Neural progenitor cell (in vitro differentiated cells): ENCODE results near the gene MAD2L2. TPM values are rescaled to one million over a fixed set of nuclear protein-coding genes. Genes with fewer than 3 reads are reported as not detected.
A peak's percentile ranks its signal among the peaks of the same experiment; 100 is the strongest.

Experiments used
- DNase-seq: peaks from one replicate; pipeline ENCODE4 v3.0.0-alpha.2; 2016; ENCODE audit warnings: low spot score
- H2AFZ ChIP-seq: fragments of 200-600 bp; sonication (generic); replicated peaks from 2 replicates; pipeline ENCODE4 v1.6.1; 2016; ENCODE audit warnings: antibody characterized with exemption
- H3F3A ChIP-seq: fragments of 200-600 bp; sonication (generic); 2 replicates; pipeline ENCODE4 v1.6.1; 2016; ENCODE audit warnings: antibody characterized with exemption, low read depth
- H3K27ac ChIP-seq: fragments of 200-600 bp; sonication (generic); 2 replicates; pipeline ENCODE4 v1.5.1; 2016; ENCODE audit warnings: mild to moderate bottlenecking
- H3K27me3 ChIP-seq: fragments of 200-600 bp; sonication (generic); 2 replicates; pipeline ENCODE4 v1.6.1; 2016; ENCODE audit warnings: mild to moderate bottlenecking, moderate library complexity
- H3K36me3 ChIP-seq: fragments of 200-600 bp; sonication (generic); 2 replicates; pipeline ENCODE4 v1.5.1; 2016
- H3K4me1 ChIP-seq: fragments of 200-600 bp; sonication (generic); 2 replicates; pipeline ENCODE4 v1.6.1; 2016; ENCODE audit warnings: mixed run types
- H3K4me2 ChIP-seq: fragments of 200-600 bp; sonication (generic); 2 replicates; pipeline ENCODE4 v1.6.1; 2016
- H3K4me3 ChIP-seq: fragments of 200-600 bp; sonication (generic); 2 replicates; pipeline ENCODE4 v1.5.1; 2016
- H3K79me2 ChIP-seq: fragments of 200-600 bp; sonication (generic); 2 replicates; pipeline ENCODE4 v1.6.1; 2016; ENCODE audit warnings: low read depth
- H3K9ac ChIP-seq: fragments of 200-600 bp; sonication (generic); 2 replicates; pipeline ENCODE4 v1.6.1; 2016
- H3K9me3 ChIP-seq: fragments of 200-600 bp; sonication (generic); 2 replicates; pipeline ENCODE4 v1.5.1; 2016; ENCODE audit warnings: low read depth
- H4K20me1 ChIP-seq: fragments of 200-600 bp; sonication (generic); 2 replicates; pipeline ENCODE4 v1.6.1; 2016; ENCODE audit warnings: low read depth
- H3K27ac Mint-ChIP-seq: 3 replicates; pipeline ENCODE4 v1.8.0; 2021; ENCODE audit warnings: mixed read lengths
- H3K27me3 Mint-ChIP-seq: 2 replicates; pipeline ENCODE4 v1.8.0; 2022; ENCODE audit warnings: low read depth, mild to moderate bottlenecking, inconsistent platforms, moderate library complexity, mixed read lengths; ENCODE audit not compliant: insufficient read depth
- H3K36me3 Mint-ChIP-seq: 3 replicates; pipeline ENCODE4 v1.8.0; 2021; ENCODE audit warnings: mixed read lengths
- H3K4me1 Mint-ChIP-seq: 3 replicates; pipeline ENCODE4 v1.8.0; 2021; ENCODE audit warnings: mixed read lengths
- H3K4me3 Mint-ChIP-seq: 3 replicates; pipeline ENCODE4 v1.8.0; 2021; ENCODE audit warnings: mild to moderate bottlenecking, moderate library complexity, mixed read lengths
- H3K9me3 Mint-ChIP-seq: 3 replicates; pipeline ENCODE4 v1.8.0; 2020; ENCODE audit warnings: mixed read lengths
- EZH2 ChIP-seq: fragments of 200-600 bp; sonication (generic); IDR thresholded peaks from 2 replicates; pipeline ENCODE4 v1.6.1; 2017; ENCODE audit warnings: antibody characterized with exemption, mild to moderate bottlenecking, moderate library complexity
- EZH2phosphoT487 ChIP-seq: fragments of 200-600 bp; sonication (generic); IDR thresholded peaks from 2 replicates; pipeline ENCODE4 v1.6.1; 2017; ENCODE audit warnings: antibody characterized with exemption
- total RNA-seq: library from RNA; depleted of rRNA; stranded (reverse); fragments of >200 nt; gene quantifications from 2 replicates; pipeline ENCODE4 v1.2.3, GENCODE V29; 2015; ENCODE audit warnings: low replicate concordance
- TF ChIP-seq, protein P1 (sequence below): fragments of 200-600 bp; sonication (generic); IDR thresholded peaks from 2 replicates; pipeline ENCODE4 v1.5.1; 2017; ENCODE audit warnings: antibody characterized with exemption, mild to moderate bottlenecking

MAD2L2 gene
- total RNA-seq, 1 donor from 2014 or later: 108 TPM

- peak overlapping the region; percentile 83 for H3K4me3 ChIP-seq
- TF ChIP-seq EZH2 (no peak), EZH2phosphoT487 (no peak)
- TF ChIP-seq, protein P1, sequence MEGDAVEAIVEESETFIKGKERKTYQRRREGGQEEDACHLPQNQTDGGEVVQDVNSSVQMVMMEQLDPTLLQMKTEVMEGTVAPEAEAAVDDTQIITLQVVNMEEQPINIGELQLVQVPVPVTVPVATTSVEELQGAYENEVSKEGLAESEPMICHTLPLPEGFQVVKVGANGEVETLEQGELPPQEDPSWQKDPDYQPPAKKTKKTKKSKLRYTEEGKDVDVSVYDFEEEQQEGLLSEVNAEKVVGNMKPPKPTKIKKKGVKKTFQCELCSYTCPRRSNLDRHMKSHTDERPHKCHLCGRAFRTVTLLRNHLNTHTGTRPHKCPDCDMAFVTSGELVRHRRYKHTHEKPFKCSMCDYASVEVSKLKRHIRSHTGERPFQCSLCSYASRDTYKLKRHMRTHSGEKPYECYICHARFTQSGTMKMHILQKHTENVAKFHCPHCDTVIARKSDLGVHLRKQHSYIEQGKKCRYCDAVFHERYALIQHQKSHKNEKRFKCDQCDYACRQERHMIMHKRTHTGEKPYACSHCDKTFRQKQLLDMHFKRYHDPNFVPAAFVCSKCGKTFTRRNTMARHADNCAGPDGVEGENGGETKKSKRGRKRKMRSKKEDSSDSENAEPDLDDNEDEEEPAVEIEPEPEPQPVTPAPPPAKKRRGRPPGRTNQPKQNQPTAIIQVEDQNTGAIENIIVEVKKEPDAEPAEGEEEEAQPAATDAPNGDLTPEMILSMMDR: peak; percentile 5
- no peaks in the 10 kb centered on the region for H3K36me3 ChIP-seq
- DNase-seq: peak; percentile 28
- peaks cover 2% of the 10 kb centered on the region for H3K9me3 Mint-ChIP-seq
- H3K4me1 Mint-ChIP-seq: peaks cover 12% of the 10 kb centered on the region
- H3K36me3 Mint-ChIP-seq: no peaks in the 10 kb centered on the region
- no peak overlapping the region for H3K27ac ChIP-seq
- peak overlapping the region; percentile 94 for H3K4me2 ChIP-seq
- H3K9ac ChIP-seq: no peak overlapping the region
- H3K79me2 ChIP-seq: no peaks in the 10 kb centered on the region
- H3K27me3 ChIP-seq: peaks cover 55% of the 10 kb centered on the region
- H3K4me1 ChIP-seq: peaks cover 7% of the 10 kb centered on the region
- peaks cover 4% of the 10 kb centered on the region for H4K20me1 ChIP-seq
- H3K4me3 Mint-ChIP-seq: peak overlapping the region; percentile 87
- no peaks in the 10 kb centered on the region for H3K9me3 ChIP-seq
- H3K27me3 Mint-ChIP-seq: peaks cover 27% of the 10 kb centered on the region
- H3F3A ChIP-seq: peaks cover 30% of the 10 kb centered on the region
- H3K27ac Mint-ChIP-seq: no peak overlapping the region
- peak overlapping the region; percentile 44 for H2AFZ ChIP-seq
Measured at GRCh38 chr1:11654939-11655808, 25.8 kb downstream of the MAD2L2 start.

GRCh38 chr1:11654137-11654938 lies 26.6 kb downstream of the MAD2L2 start, which contains the start of the genes FBXO2 and FBXO44:
Gene FBXO2 (minus strand): TSS chr1:11654429. CDS start chr1:11654340, 89 bp downstream.
Gene FBXO44 (plus strand): TSS chr1:11654877. CDS start chr1:11655836, 959 bp downstream.
- DNase-seq: peak; percentile 83
- H3K27me3 ChIP-seq: peaks cover 63% of the 10 kb centered on the region

DNA sequence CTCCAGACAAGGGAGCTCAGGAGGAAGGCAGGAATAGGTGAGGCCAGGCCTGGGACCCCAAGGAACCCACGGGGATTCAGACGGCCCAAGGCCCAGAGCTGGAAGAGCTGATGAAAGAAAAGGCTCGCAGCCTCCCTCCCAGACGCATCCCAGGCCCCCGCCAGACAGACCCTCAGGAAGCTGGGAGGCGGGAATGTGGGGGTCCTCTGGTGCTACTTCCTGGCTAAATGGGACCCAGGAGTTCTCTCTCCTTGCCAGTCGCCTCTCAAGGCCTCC lies 27.1 kb downstream of the MAD2L2 start:
- peaks cover 42% of the 10 kb centered on the region for H3F3A ChIP-seq
- H3K27ac Mint-ChIP-seq: no peak overlapping the region
- peak overlapping the region; percentile 79 for H3K4me3 Mint-ChIP-seq
- peaks cover 69% of the 10 kb centered on the region for H3K27me3 ChIP-seq
- H3K4me3 ChIP-seq: peak overlapping the region; percentile 83
- no peaks in the 10 kb centered on the region for H3K36me3 ChIP-seq
- peak overlapping the region; percentile 94 for H3K4me2 ChIP-seq
- H3K9me3 ChIP-seq: no peaks in the 10 kb centered on the region
- no peak overlapping the region for H3K27ac ChIP-seq
- peaks cover 15% of the 10 kb centered on the region for H3K4me1 Mint-ChIP-seq
- DNase-seq: no peak
- no peaks in the 10 kb centered on the region for H3K79me2 ChIP-seq
- peak overlapping the region; percentile 73 for H2AFZ ChIP-seq
- no peaks in the 10 kb centered on the region for H3K36me3 Mint-ChIP-seq
- H3K27me3 Mint-ChIP-seq: peaks cover 39% of the 10 kb centered on the region
- H4K20me1 ChIP-seq: peaks cover 16% of the 10 kb centered on the region
- H3K9me3 Mint-ChIP-seq: peaks cover 2% of the 10 kb centered on the region
- H3K4me1 ChIP-seq: peaks cover 7% of the 10 kb centered on the region
- TF ChIP-seq, protein P1: no peak
- TF ChIP-seq EZH2phosphoT487 (no peak), EZH2 (no peak)
- H3K9ac ChIP-seq: no peak overlapping the region

More at GRCh38 chr1:11654137-11654938, 26.6 kb downstream of the MAD2L2 start, which contains the start of the genes FBXO2 and FBXO44:
- H3F3A ChIP-seq: peaks cover 36% of the 10 kb centered on the region
- no peak for TF ChIP-seq EZH2
- no peak for TF ChIP-seq EZH2phosphoT487
- TF ChIP-seq, protein P1: no peak
- no peak within 1 kb of the TSS for H3K9ac ChIP-seq
- H3K4me3 ChIP-seq: peak within 1 kb of the TSS; percentile 83
- peak within 1 kb of the TSS; percentile 87 for H3K4me3 Mint-ChIP-seq
- H4K20me1 ChIP-seq: peaks cover 11% of the 10 kb centered on the region
- no peak within 1 kb of the TSS for H3K27ac ChIP-seq
- peaks cover 34% of the 10 kb centered on the region for H3K27me3 Mint-ChIP-seq
- H3K36me3 Mint-ChIP-seq: no peaks in the 10 kb centered on the region
- H3K27ac Mint-ChIP-seq: no peak within 1 kb of the TSS
- peak within 1 kb of the TSS; percentile 73 for H2AFZ ChIP-seq
- peaks cover 2% of the 10 kb centered on the region for H3K9me3 Mint-ChIP-seq
- no peaks in the 10 kb centered on the region for H3K9me3 ChIP-seq
- peaks cover 15% of the 10 kb centered on the region for H3K4me1 Mint-ChIP-seq
- no peaks in the 10 kb centered on the region for H3K79me2 ChIP-seq
- peaks cover 7% of the 10 kb centered on the region for H3K4me1 ChIP-seq
- H3K36me3 ChIP-seq: no peaks in the 10 kb centered on the region
- peak within 1 kb of the TSS; percentile 94 for H3K4me2 ChIP-seq
